ENCODE measurements around the gene TOPORS.

DNA sequence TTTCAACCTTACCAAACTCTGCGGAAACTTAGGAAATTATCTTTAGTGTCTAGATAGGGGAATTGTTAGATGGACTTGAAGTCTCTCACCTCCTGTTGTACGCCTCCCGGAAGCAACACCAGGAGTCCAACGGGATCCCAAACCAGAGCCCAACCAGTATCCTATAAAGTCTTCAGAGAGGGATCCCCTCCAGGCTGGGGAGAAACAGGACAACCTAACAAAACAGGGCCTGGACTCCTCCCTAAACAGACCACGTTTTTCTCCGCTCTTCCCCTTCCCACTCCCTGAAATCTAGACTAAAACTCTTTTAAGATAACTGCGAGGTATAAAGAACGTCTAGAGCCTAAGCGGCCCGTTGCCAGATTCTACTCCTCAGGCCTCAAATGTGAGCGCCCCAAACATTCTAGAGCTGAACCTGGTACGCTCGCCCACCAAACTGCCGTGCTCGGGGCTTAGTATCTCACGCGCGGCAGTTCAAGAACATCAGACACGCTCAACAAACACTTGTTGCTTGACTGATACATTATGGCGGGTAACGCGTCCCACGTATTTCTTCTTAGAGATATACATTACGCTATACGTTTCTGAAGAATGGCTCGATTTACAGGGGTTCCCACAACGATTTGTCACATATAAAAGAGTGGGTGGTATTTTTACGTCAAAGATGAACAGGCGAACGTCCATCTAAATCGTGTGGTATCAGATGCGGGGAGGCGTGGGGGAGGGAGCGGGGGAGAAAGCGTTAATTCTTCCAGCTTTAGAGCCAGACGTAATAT lies 922 bp downstream of the TOPORS start:
- TF ChIP-seq POLR2AphosphoS5 (IDR thresholded peaks at IDR 0.05) = no peak
- TF ChIP-seq, protein P1, sequence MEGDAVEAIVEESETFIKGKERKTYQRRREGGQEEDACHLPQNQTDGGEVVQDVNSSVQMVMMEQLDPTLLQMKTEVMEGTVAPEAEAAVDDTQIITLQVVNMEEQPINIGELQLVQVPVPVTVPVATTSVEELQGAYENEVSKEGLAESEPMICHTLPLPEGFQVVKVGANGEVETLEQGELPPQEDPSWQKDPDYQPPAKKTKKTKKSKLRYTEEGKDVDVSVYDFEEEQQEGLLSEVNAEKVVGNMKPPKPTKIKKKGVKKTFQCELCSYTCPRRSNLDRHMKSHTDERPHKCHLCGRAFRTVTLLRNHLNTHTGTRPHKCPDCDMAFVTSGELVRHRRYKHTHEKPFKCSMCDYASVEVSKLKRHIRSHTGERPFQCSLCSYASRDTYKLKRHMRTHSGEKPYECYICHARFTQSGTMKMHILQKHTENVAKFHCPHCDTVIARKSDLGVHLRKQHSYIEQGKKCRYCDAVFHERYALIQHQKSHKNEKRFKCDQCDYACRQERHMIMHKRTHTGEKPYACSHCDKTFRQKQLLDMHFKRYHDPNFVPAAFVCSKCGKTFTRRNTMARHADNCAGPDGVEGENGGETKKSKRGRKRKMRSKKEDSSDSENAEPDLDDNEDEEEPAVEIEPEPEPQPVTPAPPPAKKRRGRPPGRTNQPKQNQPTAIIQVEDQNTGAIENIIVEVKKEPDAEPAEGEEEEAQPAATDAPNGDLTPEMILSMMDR (IDR thresholded peaks at IDR 0.05) = no peak
